ENCODE results near the gene ADAMTSL1. TPM values are rescaled to one million over a fixed set of nuclear protein-coding genes. Genes with fewer than 3 reads are reported as not detected.

The ADAMTSL1 gene
- total RNA-seq, 2 experiments from 2014 or later, result not detected

- Mint-ChIP-seq H3K27ac (no peak overlapping the region), H3K27me3 (peaks cover 4% of the 10 kb centered on the region), H3K36me3 (ENCODE audit: low read depth) (no peaks in the 10 kb centered on the region), H3K4me1 (no peaks in the 10 kb centered on the region), H3K9me3 (ENCODE audit: low read depth) (peaks cover 3% of the 10 kb centered on the region), H3K4me3 (no peak overlapping the region)
- intact Hi-C loops (cut with DNase I, micrococcal nuclease), result no loop called here
- ChIA-PET CTCF (no interaction called here), POLR2A (no interaction called here)
- DNase-seq (no peak), ATAC-seq (no peak)
These were observed 226.8 kb downstream of the ADAMTSL1 start for GRCh38 chr9:18700714-18701113.

- no peak overlapping the region for H3K4me3 Mint-ChIP-seq
- ATAC-seq (no peak), DNase-seq (no peak)
- no peaks in the 10 kb centered on the region for H3K4me1 Mint-ChIP-seq
- H3K9me3 Mint-ChIP-seq (ENCODE audit: low read depth), result peaks cover 3% of the 10 kb centered on the region
- ChIA-PET CTCF (interaction anchor here (0.6 kb wide), 1 partner anchor 1113 kb away, joined by 3 read pairs; no protein-coding TSS in a partner anchor), POLR2A (interaction anchor here (0.7 kb wide), 1 partner anchor 61 kb away, joined by 3 read pairs; no protein-coding TSS in a partner anchor)
- intact Hi-C loops (cut with DNase I, micrococcal nuclease), result no loop called here
- H3K36me3 Mint-ChIP-seq (ENCODE audit: low read depth), result no peaks in the 10 kb centered on the region
- H3K27ac Mint-ChIP-seq, result no peak overlapping the region
- H3K27me3 Mint-ChIP-seq, result peaks cover 4% of the 10 kb centered on the region
These were observed 229.4 kb downstream of the ADAMTSL1 start for GRCh38 chr9:18703151-18703900.

- H3K4me1 Mint-ChIP-seq, result no peaks in the 10 kb centered on the region
- no peaks in the 10 kb centered on the region for H3K36me3 Mint-ChIP-seq (ENCODE audit: low read depth)
- H3K27me3 Mint-ChIP-seq, result peaks cover 4% of the 10 kb centered on the region
- no peak overlapping the region for H3K27ac Mint-ChIP-seq
- intact Hi-C loops (cut with DNase I, micrococcal nuclease), result no loop called here
- H3K9me3 Mint-ChIP-seq (ENCODE audit: low read depth), result peaks cover 3% of the 10 kb centered on the region
- CTCF ChIA-PET, result no interaction called here
- ATAC-seq (no peak), DNase-seq (no peak)
- no peak overlapping the region for H3K4me3 Mint-ChIP-seq
- POLR2A ChIA-PET, result no interaction called here
These were observed 230.0 kb downstream of the ADAMTSL1 start for GRCh38 chr9:18703901-18704379.

- CTCF ChIA-PET, result no interaction called here
- DNase-seq (no peak), ATAC-seq (no peak)
- H3K27me3 Mint-ChIP-seq, result peaks cover 4% of the 10 kb centered on the region
- intact Hi-C loops (cut with DNase I, micrococcal nuclease), result no loop called here
- H3K27ac Mint-ChIP-seq, result no peak overlapping the region
- H3K36me3 Mint-ChIP-seq (ENCODE audit: low read depth), result no peaks in the 10 kb centered on the region
- POLR2A ChIA-PET, result no interaction called here
- H3K9me3 Mint-ChIP-seq (ENCODE audit: low read depth), result peaks cover 3% of the 10 kb centered on the region
- no peaks in the 10 kb centered on the region for H3K4me1 Mint-ChIP-seq
- H3K4me3 Mint-ChIP-seq, result no peak overlapping the region
These were observed 231.9 kb downstream of the ADAMTSL1 start for GRCh38 chr9:18705796-18706392.

GRCh38 chr9:18706648-18707047 is 232.7 kb downstream of the ADAMTSL1 start:
- Mint-ChIP-seq H3K27ac (no peak overlapping the region), H3K36me3 (ENCODE audit: low read depth) (no peaks in the 10 kb centered on the region), H3K4me1 (no peaks in the 10 kb centered on the region), H3K9me3 (ENCODE audit: low read depth) (peaks cover 3% of the 10 kb centered on the region), H3K4me3 (no peak overlapping the region), H3K27me3 (peaks cover 2% of the 10 kb centered on the region)
- ChIA-PET CTCF (no interaction called here), POLR2A (no interaction called here)
- intact Hi-C loops (cut with DNase I, micrococcal nuclease), result no loop called here
- DNase-seq (no peak), ATAC-seq (no peak)

- intact Hi-C loops (cut with DNase I, micrococcal nuclease), result no loop called here
- Mint-ChIP-seq H3K9me3 (ENCODE audit: low read depth) (no peaks in the 10 kb centered on the region), H3K27ac (no peak overlapping the region), H3K4me1 (no peaks in the 10 kb centered on the region), H3K4me3 (no peak overlapping the region), H3K36me3 (ENCODE audit: low read depth) (no peaks in the 10 kb centered on the region), H3K27me3 (no peaks in the 10 kb centered on the region)
- ATAC-seq (no peak), DNase-seq (no peak)
- CTCF ChIA-PET, result no interaction called here
- POLR2A ChIA-PET, result no interaction called here
These were observed 233.1 kb downstream of the ADAMTSL1 start for GRCh38 chr9:18707061-18707461.

GRCh38 chr9:18707489-18708205 is 233.7 kb downstream of the ADAMTSL1 start:
- H3K27me3 Mint-ChIP-seq, result no peaks in the 10 kb centered on the region
- H3K4me1 Mint-ChIP-seq, result no peaks in the 10 kb centered on the region
- no peaks in the 10 kb centered on the region for H3K9me3 Mint-ChIP-seq (ENCODE audit: low read depth)
- no peak overlapping the region for H3K27ac Mint-ChIP-seq
- ATAC-seq, result no peak
- DNase-seq, result no peak
- intact Hi-C loops (cut with DNase I, micrococcal nuclease), result no loop called here
- H3K36me3 Mint-ChIP-seq (ENCODE audit: low read depth), result no peaks in the 10 kb centered on the region
- CTCF ChIA-PET, result no interaction called here
- POLR2A ChIA-PET, result no interaction called here
- H3K4me3 Mint-ChIP-seq, result no peak overlapping the region

GRCh38 chr9:18708429-18708828 is 234.5 kb downstream of the ADAMTSL1 start:
- DNase-seq (no peak), ATAC-seq (no peak)
- POLR2A ChIA-PET, result no interaction called here
- CTCF ChIA-PET, result no interaction called here
- no peak overlapping the region for H3K27ac Mint-ChIP-seq
- no peak overlapping the region for H3K4me3 Mint-ChIP-seq
- intact Hi-C loops (cut with DNase I, micrococcal nuclease), result no loop called here
- H3K36me3 Mint-ChIP-seq (ENCODE audit: low read depth), result no peaks in the 10 kb centered on the region
- H3K9me3 Mint-ChIP-seq (ENCODE audit: low read depth), result no peaks in the 10 kb centered on the region
- no peaks in the 10 kb centered on the region for H3K4me1 Mint-ChIP-seq
- no peaks in the 10 kb centered on the region for H3K27me3 Mint-ChIP-seq

GRCh38 chr9:18710065-18710464 is 236.1 kb downstream of the ADAMTSL1 start:
- POLR2A ChIA-PET, result no interaction called here
- DNase-seq, result no peak
- ATAC-seq, result no peak
- CTCF ChIA-PET, result no interaction called here
- Mint-ChIP-seq H3K27ac (no peak overlapping the region), H3K9me3 (ENCODE audit: low read depth) (no peaks in the 10 kb centered on the region), H3K4me1 (no peaks in the 10 kb centered on the region), H3K4me3 (no peak overlapping the region), H3K36me3 (ENCODE audit: low read depth) (no peaks in the 10 kb centered on the region), H3K27me3 (no peaks in the 10 kb centered on the region)
- intact Hi-C loops (cut with DNase I, micrococcal nuclease), result no loop called here

- H3K36me3 Mint-ChIP-seq (ENCODE audit: low read depth), result no peaks in the 10 kb centered on the region
- H3K4me1 Mint-ChIP-seq, result no peaks in the 10 kb centered on the region
- intact Hi-C loops (cut with DNase I, micrococcal nuclease), result no loop called here
- H3K9me3 Mint-ChIP-seq (ENCODE audit: low read depth), result no peaks in the 10 kb centered on the region
- no peak for ATAC-seq
- peaks cover 2% of the 10 kb centered on the region for H3K27me3 Mint-ChIP-seq
- no peak overlapping the region for H3K4me3 Mint-ChIP-seq
- ChIA-PET POLR2A (no interaction called here), CTCF (interaction anchor here (0.5 kb wide), 1 partner anchor 16 kb away, joined by 3 read pairs; no protein-coding TSS in a partner anchor)
- no peak for DNase-seq
- no peak overlapping the region for H3K27ac Mint-ChIP-seq
These were observed 243.8 kb downstream of the ADAMTSL1 start for GRCh38 chr9:18717759-18718158.

GRCh38 chr9:18718393-18718792 is 244.4 kb downstream of the ADAMTSL1 start:
- ChIA-PET POLR2A (no interaction called here), CTCF (no interaction called here)
- peaks cover 2% of the 10 kb centered on the region for H3K27me3 Mint-ChIP-seq
- H3K4me3 Mint-ChIP-seq, result no peak overlapping the region
- intact Hi-C loops (cut with DNase I, micrococcal nuclease), result no loop called here
- H3K4me1 Mint-ChIP-seq, result no peaks in the 10 kb centered on the region
- ATAC-seq (no peak), DNase-seq (no peak)
- H3K27ac Mint-ChIP-seq, result no peak overlapping the region
- H3K9me3 Mint-ChIP-seq (ENCODE audit: low read depth), result no peaks in the 10 kb centered on the region
- no peaks in the 10 kb centered on the region for H3K36me3 Mint-ChIP-seq (ENCODE audit: low read depth)

GRCh38 chr9:18718932-18719331 is 245.0 kb downstream of the ADAMTSL1 start:
- ChIA-PET CTCF (no interaction called here), POLR2A (no interaction called here)
- ATAC-seq (no peak), DNase-seq (no peak)
- intact Hi-C loops (cut with DNase I, micrococcal nuclease), result no loop called here
- Mint-ChIP-seq H3K4me1 (no peaks in the 10 kb centered on the region), H3K4me3 (no peak overlapping the region), H3K36me3 (ENCODE audit: low read depth) (no peaks in the 10 kb centered on the region), H3K27ac (no peak overlapping the region), H3K9me3 (ENCODE audit: low read depth) (no peaks in the 10 kb centered on the region), H3K27me3 (peaks cover 2% of the 10 kb centered on the region)

Data from activated CD4-positive, alpha-beta T cell treated with anti-CD3 and anti-CD28 coated beads for 36 hours (primary cell).